Measurements from ENCODE around the gene ZNF232. TPM values are rescaled to one million over a fixed set of nuclear protein-coding genes. Genes with fewer than 3 reads are reported as not detected.
"Not testable (repeated sequence)": the region's sequence is repeated elsewhere in the genome, so short reads cannot be mapped to it uniquely, and the experiment has no call there.

ZNF232 gene
- total and polyA plus RNA-seq, 9 donors: 8.4 to 27.4 (median 10.4) TPM

DNA sequence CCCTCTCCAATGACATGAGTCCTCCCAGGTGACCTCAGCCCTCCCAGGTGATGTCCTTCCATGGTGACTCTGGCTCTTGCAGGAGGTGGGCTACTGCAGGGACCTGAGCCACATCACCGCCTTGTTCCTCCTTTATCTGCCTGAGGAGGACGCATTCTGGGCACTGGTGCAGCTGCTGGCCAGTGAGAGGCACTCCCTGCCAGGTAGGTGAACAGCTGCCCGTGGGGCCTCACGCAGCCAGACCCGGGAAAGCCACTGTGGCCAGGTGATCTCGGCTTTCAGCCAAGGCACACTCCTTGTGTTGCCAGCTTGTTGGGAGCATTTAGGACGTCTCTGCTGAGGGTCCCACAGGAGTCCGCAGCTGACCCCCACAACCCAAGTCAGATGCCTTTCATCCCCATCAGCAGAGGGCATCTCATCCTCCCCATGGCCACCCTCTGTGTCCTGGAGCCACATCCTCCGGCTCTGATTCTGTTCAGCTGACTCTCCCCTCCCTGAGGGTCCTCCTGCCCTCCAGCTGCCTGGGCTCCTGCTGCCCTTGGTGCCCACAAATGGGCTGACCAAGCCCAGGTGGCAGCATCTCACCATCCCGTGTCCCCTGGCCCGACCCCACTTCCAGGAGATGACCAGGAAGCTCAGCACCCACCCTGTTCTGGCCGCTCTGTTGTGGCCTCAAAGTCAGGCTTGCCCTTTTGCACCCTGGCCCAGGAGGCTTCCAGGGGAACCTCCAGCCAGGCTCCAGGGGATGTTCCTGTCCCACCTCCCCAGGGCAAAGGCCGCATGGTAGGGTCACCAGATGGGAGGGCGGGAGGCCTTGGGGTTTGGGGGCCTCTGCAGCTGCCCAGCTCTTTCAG lies 24.3 kb upstream of the ZNF232 start:
- WGBS (ENCODE audit: insufficient coverage): 89% methylated on average over 10 of the region's 14 CpGs
- DNase-seq: no peak
- Histone ChIP-seq H3K27me3 (ENCODE audit: control insufficient read depth, insufficient read depth, low read length) (no peaks in the 10 kb centered on the region), H3K36me3 (ENCODE audit: control insufficient read depth, insufficient read depth, low read length) (no peaks in the 10 kb centered on the region), H3K9me3 (replicated peaks; ENCODE audit: control insufficient read depth, low read depth, low read length) (no peaks in the 10 kb centered on the region), H3K4me3 (ENCODE audit: low read length) (no peak overlapping the region), H3K4me1 (ENCODE audit: control insufficient read depth, insufficient read depth, low read length) (no peaks in the 10 kb centered on the region), H3K27ac (ENCODE audit: low read length) (no peak overlapping the region)

GRCh38 chr17:5135131-5135712 lies 23.5 kb upstream of the ZNF232 start:
- not testable (repeated sequence) for H3K4me3 ChIP-seq (ENCODE audit: low read length); DNase-seq; H3K27me3 ChIP-seq (ENCODE audit: control insufficient read depth, insufficient read depth, low read length); H3K4me1 ChIP-seq (ENCODE audit: control insufficient read depth, insufficient read depth, low read length); H3K36me3 ChIP-seq (ENCODE audit: control insufficient read depth, insufficient read depth, low read length); H3K27ac ChIP-seq (ENCODE audit: low read length); H3K9me3 ChIP-seq (replicated peaks; ENCODE audit: control insufficient read depth, low read depth, low read length)
- WGBS (ENCODE audit: insufficient coverage): no CpG with 5 or more reads among the region's 8 CpGs

DNA sequence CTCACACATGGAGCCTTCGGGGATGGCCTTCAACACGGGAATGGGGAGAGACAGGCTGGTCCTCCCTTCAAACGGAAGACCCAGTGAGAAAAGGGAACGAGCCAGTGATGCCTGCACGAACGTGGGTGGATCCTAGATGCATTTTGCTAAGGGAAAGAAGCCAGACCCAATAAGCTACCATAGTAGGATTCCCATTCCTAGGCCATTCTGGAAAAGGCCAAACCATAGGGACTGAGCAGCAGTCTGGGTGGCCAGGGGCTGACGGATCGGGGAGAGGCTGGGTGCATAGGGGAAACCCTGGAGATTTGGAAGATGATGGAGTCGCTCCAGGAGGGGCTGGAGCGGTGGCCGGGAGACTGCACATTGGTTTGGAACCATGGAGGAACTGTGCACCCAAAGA lies 22.9 kb upstream of the ZNF232 start:
- not testable (repeated sequence) for H3K27ac ChIP-seq (ENCODE audit: low read length); DNase-seq; H3K4me3 ChIP-seq (ENCODE audit: low read length); H3K27me3 ChIP-seq (ENCODE audit: control insufficient read depth, insufficient read depth, low read length); H3K36me3 ChIP-seq (ENCODE audit: control insufficient read depth, insufficient read depth, low read length); H3K4me1 ChIP-seq (ENCODE audit: control insufficient read depth, insufficient read depth, low read length); H3K9me3 ChIP-seq (replicated peaks; ENCODE audit: control insufficient read depth, low read depth, low read length)
- 90% methylated on average over 8 of the region's 11 CpGs for WGBS (ENCODE audit: insufficient coverage)

- not testable (repeated sequence) for H3K9me3 ChIP-seq (replicated peaks; ENCODE audit: control insufficient read depth, low read depth, low read length); DNase-seq; H3K4me3 ChIP-seq (ENCODE audit: low read length); H3K27ac ChIP-seq (ENCODE audit: low read length); H3K4me1 ChIP-seq (ENCODE audit: control insufficient read depth, insufficient read depth, low read length); H3K36me3 ChIP-seq (ENCODE audit: control insufficient read depth, insufficient read depth, low read length); H3K27me3 ChIP-seq (ENCODE audit: control insufficient read depth, insufficient read depth, low read length)
- WGBS (ENCODE audit: insufficient coverage): 95% methylated on average over 7 of the region's 8 CpGs
Measured at GRCh38 chr17:5133961-5134360, 22.3 kb upstream of the ZNF232 start.

- H3K36me3 ChIP-seq (ENCODE audit: control insufficient read depth, insufficient read depth, low read length): no peaks in the 10 kb centered on the region
- H3K27me3 ChIP-seq (ENCODE audit: control insufficient read depth, insufficient read depth, low read length): no peaks in the 10 kb centered on the region
- no peak overlapping the region for H3K4me3 ChIP-seq (ENCODE audit: low read length)
- H3K4me1 ChIP-seq (ENCODE audit: control insufficient read depth, insufficient read depth, low read length): no peaks in the 10 kb centered on the region
- DNase-seq: no peak
- no peaks in the 10 kb centered on the region for H3K9me3 ChIP-seq (replicated peaks; ENCODE audit: control insufficient read depth, low read depth, low read length)
- no peak overlapping the region for H3K27ac ChIP-seq (ENCODE audit: low read length)
- 76% methylated on average over 6 of the region's 8 CpGs for WGBS (ENCODE audit: insufficient coverage)
Measured at GRCh38 chr17:5133311-5133710, 21.6 kb upstream of the ZNF232 start.

DNA sequence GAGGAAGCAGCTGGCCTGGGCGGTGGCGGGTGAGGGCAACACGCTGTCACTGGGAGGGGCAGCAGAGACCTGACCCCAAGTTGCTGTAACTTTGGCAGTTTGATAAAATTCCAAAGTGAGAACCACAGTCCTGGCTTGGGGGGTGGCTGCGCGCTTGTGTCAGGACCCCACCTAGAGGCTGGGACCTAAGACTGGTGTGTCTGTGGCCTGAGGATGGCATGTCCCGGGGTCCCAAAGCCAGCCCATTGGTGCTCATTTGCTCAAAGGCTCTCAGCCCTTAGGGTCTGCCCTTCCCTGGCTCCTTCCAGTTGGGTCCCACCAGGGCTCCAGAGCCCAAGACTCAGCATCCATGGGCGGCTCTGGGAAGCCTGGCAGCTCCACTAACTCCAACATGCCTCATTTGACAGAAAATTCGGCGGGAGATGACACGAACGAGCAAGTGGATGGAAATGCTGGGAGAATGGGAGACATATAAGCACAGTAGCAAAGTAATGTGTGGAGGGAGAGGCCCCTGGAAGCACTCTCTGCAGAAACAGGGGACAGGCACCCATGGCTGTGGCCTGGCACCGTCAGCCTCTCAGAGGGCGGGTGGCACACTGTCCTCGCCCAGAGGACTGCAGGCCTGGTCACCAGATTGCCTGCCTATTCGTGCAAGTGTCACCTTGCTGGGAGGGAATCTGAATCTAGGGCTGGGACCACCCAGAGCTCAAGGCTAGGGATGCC lies 21.0 kb upstream of the ZNF232 start:
- H3K36me3 ChIP-seq (ENCODE audit: control insufficient read depth, insufficient read depth, low read length); H3K9me3 ChIP-seq (replicated peaks; ENCODE audit: control insufficient read depth, low read depth, low read length); H3K4me1 ChIP-seq (ENCODE audit: control insufficient read depth, insufficient read depth, low read length); H3K27ac ChIP-seq (ENCODE audit: low read length); H3K4me3 ChIP-seq (ENCODE audit: low read length); H3K27me3 ChIP-seq (ENCODE audit: control insufficient read depth, insufficient read depth, low read length); DNase-seq: not testable (repeated sequence)
- WGBS (ENCODE audit: insufficient coverage): 91% methylated on average over 11 of the region's 15 CpGs

GRCh38 chr17:5131799-5132502 lies 20.3 kb upstream of the ZNF232 start:
- not testable (repeated sequence) for H3K27ac ChIP-seq (ENCODE audit: low read length); H3K36me3 ChIP-seq (ENCODE audit: control insufficient read depth, insufficient read depth, low read length); H3K9me3 ChIP-seq (replicated peaks; ENCODE audit: control insufficient read depth, low read depth, low read length); H3K4me1 ChIP-seq (ENCODE audit: control insufficient read depth, insufficient read depth, low read length); DNase-seq; H3K4me3 ChIP-seq (ENCODE audit: low read length); H3K27me3 ChIP-seq (ENCODE audit: control insufficient read depth, insufficient read depth, low read length)
- WGBS (ENCODE audit: insufficient coverage): 82% methylated on average over 16 of the region's 16 CpGs

- WGBS (ENCODE audit: insufficient coverage): 84% methylated on average over 4 of the region's 7 CpGs
- no peaks in the 10 kb centered on the region for H3K27me3 ChIP-seq (ENCODE audit: control insufficient read depth, insufficient read depth, low read length)
Measured at GRCh38 chr17:5131146-5131715, 19.6 kb upstream of the ZNF232 start.

DNA sequence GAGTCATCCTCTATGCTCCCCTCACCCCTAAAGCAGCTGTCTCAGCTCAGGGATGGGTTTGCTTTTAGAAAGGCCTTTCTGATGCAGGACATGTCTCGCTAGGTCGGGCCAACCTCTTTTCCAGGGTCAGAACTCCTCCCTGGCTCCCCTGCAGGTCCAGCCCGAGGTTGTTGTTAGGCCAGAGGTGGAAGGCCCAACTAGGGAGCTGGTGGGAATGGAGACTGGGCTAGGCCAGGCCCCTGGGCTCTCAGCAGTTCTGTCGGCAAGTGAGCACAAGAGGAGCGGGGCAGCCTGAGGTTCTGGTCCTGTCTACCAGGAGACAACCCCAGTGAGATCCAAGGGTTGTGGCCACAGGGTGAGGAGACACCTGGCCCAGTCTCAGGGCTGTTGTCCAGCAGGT lies 19.0 kb upstream of the ZNF232 start:
- H3K36me3 ChIP-seq (ENCODE audit: control insufficient read depth, insufficient read depth, low read length); DNase-seq; H3K9me3 ChIP-seq (replicated peaks; ENCODE audit: control insufficient read depth, low read depth, low read length); H3K27ac ChIP-seq (ENCODE audit: low read length); H3K4me1 ChIP-seq (ENCODE audit: control insufficient read depth, insufficient read depth, low read length); H3K27me3 ChIP-seq (ENCODE audit: control insufficient read depth, insufficient read depth, low read length); H3K4me3 ChIP-seq (ENCODE audit: low read length): not testable (repeated sequence)
- WGBS (ENCODE audit: insufficient coverage): 76% methylated on average over 3 of the region's 5 CpGs

More at GRCh38 chr17:5131146-5131715, 19.6 kb upstream of the ZNF232 start:
- DNase-seq: no peak
- H3K4me3 ChIP-seq (ENCODE audit: low read length): no peak overlapping the region
- no peaks in the 10 kb centered on the region for H3K9me3 ChIP-seq (replicated peaks; ENCODE audit: control insufficient read depth, low read depth, low read length)
- H3K4me1 ChIP-seq (ENCODE audit: control insufficient read depth, insufficient read depth, low read length): no peaks in the 10 kb centered on the region
- no peaks in the 10 kb centered on the region for H3K36me3 ChIP-seq (ENCODE audit: control insufficient read depth, insufficient read depth, low read length)
- no peak overlapping the region for H3K27ac ChIP-seq (ENCODE audit: low read length)
